GM03348 (cell line): ENCODE results near the gene DCHS1.

Experiments
- DNase-seq: peaks from one replicate; pipeline ENCODE4 v3.0.0; 2012; ENCODE audit warnings: low spot score

The DCHS1 gene

DNA sequence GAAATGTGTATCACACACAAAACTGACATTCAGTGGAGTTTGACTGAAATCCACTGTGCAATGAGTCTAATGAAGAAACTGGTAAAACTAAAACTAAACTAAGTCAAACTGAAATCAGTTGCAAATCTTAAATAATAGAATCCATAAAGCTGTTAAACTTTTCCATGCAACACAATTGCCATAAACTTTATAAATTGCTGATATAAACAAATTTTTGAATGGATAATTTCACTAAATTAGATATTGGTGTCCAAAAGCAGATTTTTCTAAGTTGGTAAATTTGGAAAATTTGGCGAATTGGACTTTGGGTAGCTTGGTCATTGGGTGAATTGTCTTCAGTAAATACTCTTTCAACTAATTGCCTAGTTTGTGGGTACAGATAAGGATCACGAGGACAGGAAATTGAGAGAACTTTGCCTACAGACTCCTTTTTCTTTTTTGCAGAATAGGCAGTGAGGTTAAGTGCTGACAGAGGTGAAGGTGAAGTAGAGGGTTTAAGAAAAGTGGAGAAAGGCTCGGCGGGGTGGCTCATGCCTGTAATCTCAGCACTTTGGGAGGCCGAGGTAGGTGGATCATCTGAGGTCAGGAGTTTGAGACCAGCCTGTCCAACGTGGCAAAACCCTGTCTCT, 14.7 kb upstream of the DCHS1 start:
- DNase-seq, result no peak

DNA sequence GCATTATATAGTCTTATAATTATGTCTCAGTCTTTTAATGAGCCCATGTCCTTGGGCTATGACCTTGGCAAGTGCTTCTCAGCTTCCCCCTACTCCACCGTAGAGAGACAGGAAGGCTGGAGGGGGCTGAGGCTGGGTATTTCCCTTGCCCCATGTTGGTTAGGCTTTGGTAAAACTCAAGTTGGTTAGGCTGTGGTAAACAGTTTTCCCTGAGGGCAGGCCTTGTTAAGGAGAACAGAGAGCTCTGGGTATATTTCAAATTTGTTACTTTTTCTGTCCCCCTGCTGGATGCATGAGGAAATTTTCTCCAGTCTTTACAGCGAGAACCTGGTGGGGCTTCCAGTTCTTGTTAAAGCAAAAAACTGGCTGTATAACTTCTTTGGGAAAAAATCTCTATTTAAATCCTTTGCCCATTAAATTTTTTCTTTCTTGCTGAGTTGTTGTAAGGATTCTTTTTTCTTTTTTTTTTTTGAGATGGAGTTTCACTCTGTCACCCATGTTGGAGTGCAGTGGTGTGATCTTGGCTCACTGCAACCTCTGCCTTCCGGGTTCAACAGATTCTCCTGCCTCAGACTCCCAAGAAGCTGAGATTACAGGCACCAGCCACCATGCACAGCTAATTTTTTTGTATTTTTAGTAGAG, 12.2 kb upstream of the DCHS1 start:
- peak; percentile 27 for DNase-seq

DNA sequence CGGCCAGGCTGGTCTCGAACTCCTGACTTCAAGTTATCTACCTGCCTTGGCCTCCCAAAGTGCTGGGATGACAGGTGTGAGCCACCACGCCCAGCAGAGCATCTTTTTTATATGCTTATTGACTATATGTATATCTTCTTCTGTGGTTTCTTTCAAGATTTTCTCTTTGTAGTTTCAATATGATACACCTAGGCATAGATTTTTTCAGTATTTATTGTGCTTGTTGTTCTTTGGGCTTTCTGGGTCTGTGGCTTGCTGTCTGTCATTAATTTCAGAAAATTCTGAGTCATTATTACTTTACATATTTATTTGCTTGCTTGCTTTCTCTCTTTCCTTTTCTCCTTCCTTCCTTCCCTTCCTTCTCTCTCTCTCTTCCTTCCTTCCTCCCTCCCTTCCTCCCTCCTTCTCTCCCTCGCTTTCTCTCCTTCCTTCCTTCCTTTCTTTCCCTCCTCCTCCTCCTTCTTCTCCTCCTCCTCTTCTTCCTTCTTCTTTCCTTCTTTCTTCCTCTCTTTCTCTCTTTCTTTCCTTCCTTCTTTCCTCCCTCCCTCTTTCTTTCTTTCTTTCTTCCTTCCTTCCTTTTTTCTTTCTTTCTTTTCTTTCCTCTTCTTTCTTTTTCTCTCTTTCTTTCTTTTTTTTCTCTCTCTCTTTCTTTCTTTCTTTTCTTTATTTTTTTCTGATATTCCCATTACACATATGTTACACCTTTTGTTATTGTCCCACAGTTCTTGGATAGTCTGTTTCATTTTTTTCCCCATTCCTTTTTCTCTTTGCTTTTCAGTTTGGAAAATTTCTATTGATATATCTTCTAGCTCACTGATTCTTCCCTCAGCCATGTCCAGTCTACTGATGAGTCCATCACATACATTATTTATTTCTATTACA, 10.9 kb upstream of the DCHS1 start:
- no peak for DNase-seq

DNA sequence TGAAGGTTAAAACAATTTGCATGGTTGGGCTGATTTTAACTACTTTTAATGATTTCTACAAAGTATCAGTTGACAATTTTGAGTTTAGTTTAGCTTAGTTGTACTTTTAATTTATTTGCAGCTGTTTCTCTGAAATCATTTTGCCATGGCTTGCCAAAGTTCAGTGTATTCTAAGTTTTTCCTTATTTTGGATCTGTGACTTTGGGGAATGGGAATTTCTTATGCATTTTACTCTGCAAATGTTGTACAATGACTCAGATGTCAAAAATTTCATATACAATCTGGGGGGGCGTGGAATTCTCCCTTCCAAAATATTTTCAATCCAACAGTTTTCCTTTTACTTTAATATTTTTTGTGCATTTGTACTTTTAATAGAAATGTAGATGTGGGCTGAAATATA, 8.9 kb upstream of the DCHS1 start:
- DNase-seq, result no peak

DNA sequence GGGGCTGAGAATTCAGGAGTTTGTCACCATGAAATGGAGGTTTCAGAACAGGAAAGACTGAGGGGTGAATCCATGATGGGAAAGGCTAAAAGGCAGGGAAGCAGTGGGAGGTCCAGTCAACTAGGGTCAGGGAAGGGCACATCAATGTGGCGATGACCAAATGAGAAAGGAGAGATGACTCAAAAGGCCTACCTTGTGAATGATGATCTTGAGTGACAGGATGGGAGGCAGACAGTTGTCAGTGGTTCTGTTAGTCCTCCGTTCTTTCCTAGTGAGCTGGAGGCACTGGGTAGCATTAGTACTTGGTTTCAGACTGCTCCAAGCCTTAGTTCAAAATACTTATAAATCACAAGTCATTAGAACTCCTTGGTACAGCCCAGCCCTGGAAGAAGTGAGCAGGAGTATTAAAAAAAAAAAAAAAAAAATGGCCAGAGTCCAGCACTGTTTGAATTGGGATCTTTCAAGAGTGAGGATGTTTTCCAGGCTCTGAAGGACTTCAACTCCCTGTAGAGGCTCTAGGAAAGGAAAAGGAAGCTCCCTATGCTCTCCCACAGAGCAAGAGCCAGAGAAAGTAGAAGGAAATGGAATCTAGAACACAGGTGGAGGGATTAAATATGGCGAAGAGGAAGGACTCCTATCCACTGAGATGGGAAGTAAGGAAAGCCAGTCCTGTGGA, 8.3 kb upstream of the DCHS1 start:
- no peak for DNase-seq

DNA sequence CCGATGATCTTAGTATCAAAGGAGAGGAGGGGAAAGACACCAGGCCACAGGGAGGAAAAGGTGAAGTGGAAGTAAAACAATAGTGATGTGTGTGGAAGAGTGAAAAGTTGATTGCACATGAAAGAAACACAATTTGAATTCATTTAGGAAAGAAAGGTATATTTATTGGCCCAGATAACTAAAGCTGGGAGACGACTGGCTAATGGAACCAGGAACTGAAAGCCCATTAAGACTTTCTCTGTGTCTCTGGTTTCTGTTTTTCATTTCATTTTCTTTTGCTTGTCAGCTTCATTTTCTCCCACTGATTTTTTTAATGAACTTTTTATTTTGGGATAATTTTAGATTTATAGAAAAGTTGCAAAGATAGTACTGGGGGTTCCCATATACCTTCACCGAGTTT, 5.1 kb upstream of the DCHS1 start:
- no peak for DNase-seq

DNA sequence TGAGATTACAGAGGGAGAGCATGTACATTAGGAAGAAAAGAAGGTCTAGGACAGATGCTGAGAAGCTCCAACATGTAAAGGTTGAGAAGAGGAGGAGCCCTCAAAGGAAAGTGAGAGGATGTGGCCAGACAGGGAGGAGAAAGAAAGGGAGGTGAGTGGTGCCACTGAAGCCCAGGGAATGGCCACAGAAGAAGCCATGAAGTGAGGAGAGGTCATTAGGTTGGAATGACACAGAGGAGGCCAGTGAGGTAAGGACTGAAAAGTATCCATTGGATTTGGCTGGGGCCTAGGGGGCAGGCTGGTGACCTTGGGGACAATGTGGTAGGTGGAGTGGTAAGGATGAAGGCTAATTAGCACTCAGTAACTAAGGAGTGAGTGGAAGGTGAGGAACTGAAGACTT, 3.0 kb upstream of the DCHS1 start:
- no peak for DNase-seq

DNA sequence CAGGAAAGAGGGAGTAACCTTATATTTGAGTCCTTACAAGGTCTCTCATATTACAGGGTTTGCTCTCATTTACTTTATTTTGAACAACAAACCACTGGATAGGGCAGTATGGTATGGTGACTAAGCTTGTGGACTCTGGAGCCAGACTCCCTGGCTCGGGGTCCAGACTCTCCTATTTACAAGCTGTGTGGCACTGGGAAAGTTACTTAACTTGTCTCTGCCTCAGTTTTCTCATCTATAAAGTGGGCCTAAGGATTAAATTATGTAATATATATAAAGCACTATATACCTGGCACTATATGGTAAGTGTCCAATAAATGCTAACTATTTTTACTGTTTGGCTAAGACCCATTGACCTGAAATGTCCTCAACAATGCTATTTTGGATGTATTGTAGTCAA, 1.7 kb upstream of the DCHS1 start:
- DNase-seq, result no peak

DNA sequence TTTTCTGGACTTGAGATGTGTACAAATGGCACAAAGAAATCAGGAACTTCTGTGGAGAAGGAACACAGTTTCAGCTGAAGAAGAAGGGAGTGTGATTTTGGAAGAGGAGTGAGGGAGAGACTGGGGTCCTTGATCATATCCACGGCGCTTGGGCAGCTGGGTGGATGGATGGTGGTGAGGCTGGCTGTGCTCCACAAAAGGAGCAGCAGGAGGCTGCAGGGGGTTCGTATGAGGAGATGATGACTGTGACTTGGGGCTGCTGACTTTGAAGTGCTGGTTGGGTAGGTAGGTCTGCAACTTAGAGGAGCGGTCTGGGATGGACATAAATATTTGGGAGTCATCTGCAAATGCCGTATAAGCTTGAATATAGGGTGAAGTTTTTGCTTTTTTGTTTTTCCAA, 1.3 kb upstream of the DCHS1 start:
- no peak for DNase-seq

DNA sequence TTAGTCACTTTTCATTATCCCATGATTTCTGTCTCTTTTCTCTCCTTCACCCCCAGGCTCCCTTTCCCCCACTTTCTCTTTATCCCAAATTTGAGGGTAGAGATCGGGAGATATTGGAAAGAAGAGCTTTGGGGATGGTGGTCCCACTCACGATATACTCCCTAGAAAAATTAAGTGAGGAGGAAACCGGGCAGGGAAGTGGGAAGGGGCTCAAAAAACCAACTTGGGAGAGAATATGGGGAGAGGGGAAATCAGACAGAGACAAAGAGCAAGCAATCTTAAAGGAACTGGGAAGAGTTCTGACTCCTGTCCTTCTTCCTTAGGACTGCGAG, 941 bp upstream of the DCHS1 start:
- DNase-seq, result no peak

DNA sequence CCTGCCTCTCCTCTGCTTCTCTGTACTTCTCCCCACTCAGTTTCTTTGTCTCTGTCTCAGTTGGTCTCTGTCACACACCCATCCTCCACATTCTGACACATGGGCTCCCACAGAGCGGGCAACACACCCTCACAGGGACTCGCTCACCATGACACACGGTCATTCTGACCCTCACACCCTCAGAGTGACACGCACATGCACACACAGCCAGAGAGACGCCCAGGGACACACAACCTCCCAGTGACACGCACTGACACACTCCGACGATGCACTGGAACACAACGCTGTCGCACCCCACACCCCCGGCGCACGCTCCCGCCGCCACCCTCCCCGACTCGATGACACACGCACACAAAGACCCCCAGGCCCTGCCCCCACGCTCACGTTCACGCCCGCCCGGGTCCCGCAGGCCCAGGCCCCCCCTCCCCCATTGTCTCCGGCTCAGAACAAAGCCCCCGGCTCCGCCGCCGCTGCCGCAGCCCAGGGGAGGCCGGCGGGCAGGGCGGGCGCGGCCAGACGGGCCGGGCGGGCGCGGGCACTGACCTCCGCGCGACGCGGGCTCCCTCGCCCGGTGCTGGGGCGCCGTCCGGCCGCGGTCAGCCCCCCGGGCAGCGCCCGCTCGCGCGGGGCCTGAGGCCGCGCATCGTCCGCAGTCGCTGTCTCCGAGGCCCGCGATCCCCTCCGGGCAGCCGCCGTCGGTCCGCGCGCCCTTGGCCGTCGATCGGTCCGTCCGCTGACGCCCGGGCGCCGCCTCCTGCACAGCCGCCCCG, 404 bp downstream of the DCHS1 start:
- DNase-seq, result peak; percentile 50

DNA sequence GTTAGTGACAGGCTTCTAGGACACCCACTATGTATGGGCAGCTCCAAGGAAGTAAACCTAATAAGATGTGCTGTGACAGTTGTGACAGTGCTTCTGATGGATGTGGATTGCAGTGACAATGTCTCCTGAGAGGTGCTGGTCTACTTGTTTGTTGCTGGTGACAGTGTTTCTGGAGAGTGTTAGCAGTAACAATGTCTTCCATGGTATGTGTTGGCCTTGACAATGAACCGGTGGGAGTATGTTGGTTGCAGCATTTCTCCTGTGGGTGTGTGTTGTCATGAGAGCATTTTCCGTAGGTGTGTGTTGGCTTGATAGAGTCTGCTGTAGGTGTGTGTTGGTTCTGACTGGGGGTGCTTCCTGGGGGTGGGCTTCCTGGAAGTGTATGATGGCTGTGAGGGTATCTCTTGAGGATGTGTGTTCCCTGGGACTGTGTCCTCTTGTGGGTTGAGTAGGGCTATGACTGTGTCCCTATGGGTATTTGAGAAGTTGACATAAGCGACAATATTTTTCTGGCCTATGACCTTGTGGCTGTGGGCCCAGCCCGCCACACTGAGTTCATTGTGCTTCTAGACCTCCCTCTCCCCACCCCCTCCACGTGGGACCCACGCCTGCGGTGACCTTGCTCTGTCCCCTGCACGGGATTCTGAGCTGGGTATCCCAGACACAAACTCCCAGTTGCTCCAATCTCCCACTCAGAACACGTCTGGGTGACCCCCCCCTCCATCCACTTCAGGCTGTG, 1.2 kb downstream of the DCHS1 start:
- DNase-seq, result no peak

DNA sequence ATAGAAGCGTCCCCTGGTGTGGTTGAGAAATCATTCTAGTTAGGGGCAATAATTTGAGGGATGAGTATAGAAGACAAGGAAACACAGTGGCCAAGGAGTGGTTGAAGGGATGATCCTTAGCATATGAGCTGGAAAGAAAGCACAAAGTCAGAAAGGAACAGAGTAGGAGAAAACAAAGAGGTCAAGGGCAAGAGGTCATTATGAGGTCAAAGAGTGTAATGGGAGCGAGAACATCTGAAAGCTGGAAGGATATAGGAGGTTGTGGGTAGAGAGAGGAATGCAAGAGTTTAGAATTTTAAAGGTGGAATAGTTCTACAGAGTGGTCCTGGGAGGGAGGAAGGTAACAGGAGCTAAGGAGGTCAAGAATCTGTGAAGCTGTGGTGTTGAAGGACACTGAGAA, 2.0 kb downstream of the DCHS1 start:
- no peak for DNase-seq

DNA sequence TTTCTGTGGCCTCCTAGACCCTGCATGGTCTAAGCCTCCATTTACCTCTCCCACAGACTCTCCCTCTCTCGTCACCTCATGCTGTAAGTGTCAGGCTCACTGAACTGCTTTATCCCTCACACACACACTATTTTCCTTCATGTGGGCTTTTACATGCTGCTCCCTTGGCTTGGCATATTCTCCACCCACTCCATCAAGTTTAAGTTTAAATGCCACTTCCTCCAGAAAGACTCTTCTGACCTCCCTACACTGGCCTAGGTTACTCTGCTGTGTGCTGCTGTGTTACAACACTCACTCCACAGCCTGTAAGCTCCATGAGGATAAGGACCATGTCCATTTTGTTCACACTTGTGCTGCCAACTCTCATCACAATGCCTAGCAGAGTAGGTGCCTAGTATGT, 2.5 kb downstream of the DCHS1 start:
- no peak for DNase-seq

DNA sequence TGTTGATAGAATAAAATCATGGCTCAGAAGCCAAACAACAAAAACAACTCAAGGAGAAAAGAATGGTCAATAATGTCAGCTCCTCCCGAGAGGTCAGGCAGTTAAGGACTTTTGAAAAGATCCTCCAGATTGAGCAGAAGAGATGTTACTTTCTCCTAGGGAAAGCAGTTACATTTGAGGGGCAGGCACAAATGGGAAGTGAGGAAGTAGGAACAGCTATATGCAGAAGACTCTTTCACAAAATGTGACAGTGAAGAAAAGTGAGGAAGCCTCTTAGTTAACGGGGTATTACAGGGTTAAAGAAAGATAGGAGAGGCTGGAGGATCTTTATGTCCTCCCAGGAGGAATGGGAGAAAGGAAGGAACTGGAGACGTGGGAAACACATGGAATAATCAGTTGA, 3.4 kb downstream of the DCHS1 start:
- no peak for DNase-seq

DNA sequence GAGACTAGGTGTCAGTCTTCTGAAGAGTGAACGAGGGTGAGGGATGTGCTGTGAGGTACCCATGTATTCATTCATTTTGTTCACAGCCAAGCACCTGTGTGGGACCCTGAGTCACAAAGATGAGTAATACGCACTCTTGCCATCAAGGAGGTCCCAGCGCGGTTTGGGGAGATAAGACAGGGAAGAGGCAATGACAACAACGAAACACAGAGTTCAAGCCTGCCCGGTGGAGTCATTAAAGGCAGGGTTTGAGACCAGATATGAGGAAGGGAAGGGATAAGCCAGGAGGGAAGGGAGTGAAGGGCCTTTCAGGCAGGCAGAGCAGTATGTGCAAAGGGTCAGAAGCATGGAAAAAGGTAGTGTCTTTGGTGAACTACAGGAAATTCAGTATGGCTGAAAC, 4.6 kb downstream of the DCHS1 start:
- DNase-seq, result no peak

DNA sequence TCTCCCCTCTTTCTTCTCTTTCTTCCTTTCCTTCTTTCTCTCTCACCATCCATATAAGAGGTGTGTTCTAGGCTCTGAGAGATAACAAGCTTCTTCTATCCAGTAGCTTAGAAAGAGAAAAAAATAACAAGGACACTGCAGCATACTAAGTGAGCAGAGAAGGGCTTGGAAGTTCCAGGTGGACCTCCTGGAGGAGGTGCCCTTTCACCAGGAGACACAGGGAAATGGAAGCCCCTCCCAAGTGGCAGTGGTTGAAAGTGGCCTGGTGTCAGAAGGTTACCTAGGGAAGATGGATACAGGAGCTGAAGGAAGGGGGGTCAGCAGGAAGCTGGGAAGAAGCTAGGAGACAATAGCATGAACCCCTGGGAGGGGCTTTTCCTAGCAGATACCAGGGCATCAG, 5.5 kb downstream of the DCHS1 start:
- DNase-seq, result no peak

DNA sequence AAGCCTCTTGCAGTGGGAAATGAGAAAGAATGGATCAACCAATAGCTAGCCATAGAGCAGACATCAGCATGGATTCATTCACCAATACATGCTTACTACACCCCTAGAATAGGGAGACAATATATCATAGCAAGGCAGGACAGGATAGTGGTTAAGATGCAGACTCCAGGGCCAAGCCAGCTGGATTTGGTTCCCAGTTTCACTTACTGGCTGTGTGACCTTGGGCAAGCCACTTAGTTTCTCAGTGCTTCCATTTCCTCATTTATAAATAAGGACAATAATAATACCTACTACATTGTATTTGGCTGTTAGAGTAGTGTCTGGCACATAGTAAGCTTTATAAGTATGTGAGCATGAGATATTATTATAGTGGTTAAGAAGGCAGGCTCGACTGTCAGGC, 7.1 kb downstream of the DCHS1 start:
- DNase-seq, result no peak

DNA sequence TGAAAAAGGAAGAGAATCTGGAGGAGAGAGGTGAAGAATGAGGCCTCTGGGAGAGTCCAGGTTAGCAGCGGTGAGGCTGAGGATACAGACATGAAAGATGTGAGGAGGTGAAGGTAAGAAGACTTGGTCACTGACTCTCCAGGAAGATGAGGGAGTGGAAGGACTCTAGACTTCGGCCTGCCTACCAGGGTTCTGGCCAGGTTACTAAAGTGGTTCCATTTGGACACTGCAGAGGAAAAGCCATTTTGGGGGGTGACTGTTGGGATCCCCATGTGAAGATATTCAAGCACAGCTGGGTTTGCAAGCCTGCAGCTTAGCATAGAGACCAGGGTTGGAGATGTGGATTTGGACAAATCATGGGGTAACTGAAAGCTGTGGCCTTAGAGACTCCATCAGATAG, 7.8 kb downstream of the DCHS1 start:
- no peak for DNase-seq

DNA sequence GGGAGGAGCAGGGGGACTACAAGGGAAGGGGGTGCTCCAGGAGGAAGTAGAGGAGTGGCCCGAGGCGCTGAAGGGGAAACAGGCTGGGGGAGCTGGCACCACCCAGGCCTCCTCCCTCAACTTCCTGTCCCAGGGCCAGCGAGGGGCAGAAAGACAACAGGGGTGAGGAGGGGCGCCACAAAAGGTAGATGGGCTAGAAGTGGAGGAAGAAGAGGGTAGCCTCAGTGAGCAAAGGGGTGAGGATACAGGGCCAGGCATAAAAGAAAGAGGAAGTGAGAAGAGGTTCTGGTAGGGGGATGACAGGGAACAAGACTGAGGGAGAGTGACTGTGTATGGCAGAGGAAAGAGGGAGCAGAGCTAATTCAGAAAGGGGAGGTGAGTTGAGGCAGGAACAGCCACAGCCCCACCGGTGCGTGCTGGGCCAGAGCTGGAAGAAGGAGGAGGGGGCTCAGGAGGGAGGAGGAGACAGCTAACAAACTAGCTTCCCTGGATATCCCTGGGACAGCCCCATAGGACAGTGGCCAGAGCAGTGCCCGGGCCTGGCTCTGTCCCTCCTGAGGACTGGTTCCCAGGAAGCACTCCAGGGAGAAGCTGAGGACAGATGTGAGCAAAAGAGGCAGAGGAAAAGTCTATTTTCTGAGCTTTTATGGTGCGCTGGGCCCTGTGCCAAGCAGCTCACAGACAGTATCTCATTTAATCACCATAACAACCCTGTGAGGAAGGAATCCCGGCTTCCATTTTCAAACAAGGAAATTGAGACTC, 8.5 kb downstream of the DCHS1 start:
- peak; percentile 53 for DNase-seq

DNA sequence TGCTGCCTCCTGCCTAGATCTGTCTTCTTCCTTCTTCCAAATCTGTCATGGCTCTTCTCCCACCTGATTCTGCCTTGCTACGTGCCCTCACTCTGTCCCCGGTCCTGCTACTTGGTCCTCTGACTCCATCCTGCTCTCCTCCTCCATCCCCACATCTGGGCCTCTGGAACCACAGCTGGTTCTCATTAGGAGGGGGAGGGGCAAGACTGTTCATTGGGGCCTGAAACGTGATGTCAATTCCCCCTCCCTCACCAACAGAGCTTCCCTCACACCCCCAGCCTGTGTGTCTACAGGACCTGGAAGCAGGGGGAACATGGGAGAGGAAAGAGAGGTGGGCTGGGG, 9.1 kb downstream of the DCHS1 start:
- DNase-seq, result peak; percentile 79
